HG03575 (cell line): ENCODE measurements around the gene STT3A.

Experiments used
- ATAC-seq: cut with Tn5 transposase; IDR thresholded peaks from one replicate; pipeline ENCODE4 v1.9.1; 2021; ENCODE audit not compliant: unreplicated experiment, insufficient number of reproducible peaks, low FRiP score; ENCODE audit errors: extremely low read depth

STT3A gene

GRCh38 chr11:125637840-125638239, 45.2 kb downstream of the STT3A start:
- no peak for ATAC-seq

- ATAC-seq, result no peak
Measured at GRCh38 chr11:125638315-125638714, 45.7 kb downstream of the STT3A start.

GRCh38 chr11:125645871-125646270, 53.2 kb downstream of the STT3A start:
- ATAC-seq, result no peak

GRCh38 chr11:125649465-125650166, 57.0 kb downstream of the STT3A start:
- ATAC-seq, result no peak

- no peak for ATAC-seq
Measured at GRCh38 chr11:125662689-125663088, 70.0 kb downstream of the STT3A start.

GRCh38 chr11:125663910-125664309, 71.3 kb downstream of the STT3A start:
- no peak for ATAC-seq

- no peak for ATAC-seq
Measured at GRCh38 chr11:125667151-125667550, 74.5 kb downstream of the STT3A start.

- ATAC-seq, result no peak
Measured at GRCh38 chr11:125670172-125670571, 77.5 kb downstream of the STT3A start.

- ATAC-seq, result no peak
Measured at GRCh38 chr11:125671561-125671960, 78.9 kb downstream of the STT3A start.
